ENCODE results near the gene ZNF425. TPM values are rescaled to one million over a fixed set of nuclear protein-coding genes. Genes with fewer than 3 reads are reported as not detected.
A peak's percentile ranks its signal among the peaks of the same experiment; 100 is the strongest.

ZNF425 gene
- total RNA-seq, 1 donor from 2014 or later: 4.9 TPM

GRCh38 chr7:149141893-149142292 lies 15.8 kb upstream of the ZNF425 start:
- TF ChIP-seq CTCF (conservative IDR thresholded peaks at IDR 0.05): no peak
- Mint-ChIP-seq H3K9me3 (no peaks in the 10 kb centered on the region), H3K4me3 (no peak overlapping the region), H3K27ac (ENCODE audit: unreplicated experiment) (no peak overlapping the region), H3K4me1 (peaks cover 13% of the 10 kb centered on the region), H3K27me3 (ENCODE audit: low read depth) (no peaks in the 10 kb centered on the region), H3K36me3 (ENCODE audit: low read depth) (peaks cover 3% of the 10 kb centered on the region)
- no peak for DNase-seq (ENCODE audit: low read depth, low spot score)

DNA sequence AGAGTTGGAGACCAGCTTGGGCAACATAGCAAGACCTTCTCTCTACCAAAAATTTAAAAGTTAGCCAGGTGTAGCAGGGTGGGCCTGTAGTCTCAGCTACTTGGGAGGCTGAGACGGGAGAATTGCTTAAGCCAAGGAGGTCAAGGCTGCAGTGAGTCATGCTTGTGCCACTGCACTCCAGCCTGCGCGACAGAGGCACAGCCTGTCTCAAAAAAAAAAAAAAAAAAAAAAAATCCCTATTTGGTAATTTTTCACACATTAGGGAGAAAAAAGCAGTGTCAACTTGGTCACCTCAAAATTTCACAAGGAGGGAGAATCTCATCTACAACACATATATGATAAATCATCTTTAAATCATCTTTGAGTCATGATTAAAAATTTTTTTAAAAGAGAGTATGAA lies 14.7 kb upstream of the ZNF425 start:
- H3K36me3 Mint-ChIP-seq (ENCODE audit: low read depth): peaks cover 3% of the 10 kb centered on the region

GRCh38 chr7:149136118-149136517 lies 10.0 kb upstream of the ZNF425 start:
- TF ChIP-seq CTCF (conservative IDR thresholded peaks at IDR 0.05): no peak
- DNase-seq (ENCODE audit: low read depth, low spot score): no peak
- Mint-ChIP-seq H3K27me3 (ENCODE audit: low read depth) (no peaks in the 10 kb centered on the region), H3K27ac (ENCODE audit: unreplicated experiment) (no peak overlapping the region), H3K36me3 (ENCODE audit: low read depth) (peaks cover 5% of the 10 kb centered on the region), H3K9me3 (no peaks in the 10 kb centered on the region), H3K4me3 (no peak overlapping the region), H3K4me1 (no peaks in the 10 kb centered on the region)

More for the DNA sequence above, 14.7 kb upstream of the ZNF425 start:
- Mint-ChIP-seq H3K4me3 (no peak overlapping the region), H3K4me1 (peaks cover 10% of the 10 kb centered on the region), H3K27ac (ENCODE audit: unreplicated experiment) (no peak overlapping the region), H3K27me3 (ENCODE audit: low read depth) (no peaks in the 10 kb centered on the region), H3K9me3 (no peaks in the 10 kb centered on the region)
- TF ChIP-seq CTCF (conservative IDR thresholded peaks at IDR 0.05): no peak
- no peak for DNase-seq (ENCODE audit: low read depth, low spot score)

GRCh38 chr7:149133028-149133710 lies 7.0 kb upstream of the ZNF425 start:
- TF ChIP-seq CTCF (conservative IDR thresholded peaks at IDR 0.05): no peak

GRCh38 chr7:149130572-149131198 lies 4.6 kb upstream of the ZNF425 start:
- Mint-ChIP-seq H3K36me3 (ENCODE audit: low read depth) (peaks cover 15% of the 10 kb centered on the region), H3K4me3 (peak overlapping the region; percentile 23), H3K4me1 (peaks cover 16% of the 10 kb centered on the region), H3K27ac (ENCODE audit: unreplicated experiment) (no peak overlapping the region), H3K27me3 (ENCODE audit: low read depth) (no peaks in the 10 kb centered on the region), H3K9me3 (peaks cover 6% of the 10 kb centered on the region)
- no peak for DNase-seq (ENCODE audit: low read depth, low spot score)
- no peak for TF ChIP-seq CTCF (conservative IDR thresholded peaks at IDR 0.05)

More at GRCh38 chr7:149133028-149133710, 7.0 kb upstream of the ZNF425 start:
- H3K36me3 Mint-ChIP-seq (ENCODE audit: low read depth): peaks cover 13% of the 10 kb centered on the region
- H3K27me3 Mint-ChIP-seq (ENCODE audit: low read depth): no peaks in the 10 kb centered on the region
- H3K9me3 Mint-ChIP-seq: peaks cover 6% of the 10 kb centered on the region
- no peak overlapping the region for H3K4me3 Mint-ChIP-seq
- no peak overlapping the region for H3K27ac Mint-ChIP-seq (ENCODE audit: unreplicated experiment)
- DNase-seq (ENCODE audit: low read depth, low spot score): no peak
- H3K4me1 Mint-ChIP-seq: peaks cover 4% of the 10 kb centered on the region

Data from neural crest cell (in vitro differentiated cells).